Measurements from ENCODE around the gene KLK7.

- TF ChIP-seq, protein P1, sequence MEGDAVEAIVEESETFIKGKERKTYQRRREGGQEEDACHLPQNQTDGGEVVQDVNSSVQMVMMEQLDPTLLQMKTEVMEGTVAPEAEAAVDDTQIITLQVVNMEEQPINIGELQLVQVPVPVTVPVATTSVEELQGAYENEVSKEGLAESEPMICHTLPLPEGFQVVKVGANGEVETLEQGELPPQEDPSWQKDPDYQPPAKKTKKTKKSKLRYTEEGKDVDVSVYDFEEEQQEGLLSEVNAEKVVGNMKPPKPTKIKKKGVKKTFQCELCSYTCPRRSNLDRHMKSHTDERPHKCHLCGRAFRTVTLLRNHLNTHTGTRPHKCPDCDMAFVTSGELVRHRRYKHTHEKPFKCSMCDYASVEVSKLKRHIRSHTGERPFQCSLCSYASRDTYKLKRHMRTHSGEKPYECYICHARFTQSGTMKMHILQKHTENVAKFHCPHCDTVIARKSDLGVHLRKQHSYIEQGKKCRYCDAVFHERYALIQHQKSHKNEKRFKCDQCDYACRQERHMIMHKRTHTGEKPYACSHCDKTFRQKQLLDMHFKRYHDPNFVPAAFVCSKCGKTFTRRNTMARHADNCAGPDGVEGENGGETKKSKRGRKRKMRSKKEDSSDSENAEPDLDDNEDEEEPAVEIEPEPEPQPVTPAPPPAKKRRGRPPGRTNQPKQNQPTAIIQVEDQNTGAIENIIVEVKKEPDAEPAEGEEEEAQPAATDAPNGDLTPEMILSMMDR (IDR thresholded peaks at IDR 0.05; ENCODE audit: insufficient read depth, low read length, poor library complexity, severe bottlenecking): no peak
- TF ChIP-seq EZH2phosphoT487 (conservative IDR thresholded peaks at IDR 0.05; ENCODE audit: low read length): no peak
These were observed 20.3 kb downstream of the KLK7 start for GRCh38 chr19:50963381-50963780.

Measured in SU-DHL-6 (cell line).